Activated CD4-positive, alpha-beta T cell treated with anti-CD3 and anti-CD28 coated beads, Interleukin-2, amount 50 U/mL, for 1 hour (primary cell): ENCODE results near the gene SLC2A3.
"Not testable (repeated sequence)": the region's sequence is repeated elsewhere in the genome, so short reads cannot be mapped to it uniquely, and the experiment has no call there.

Experiments
- DNase-seq: peaks from one replicate; pipeline ENCODE4 v3.0.0-alpha.2; 2020

SLC2A3 gene

GRCh38 chr12:7950230-7950943 lies 14.4 kb upstream of the SLC2A3 start:
- not testable (repeated sequence) for DNase-seq

- DNase-seq, result no peak
Measured at GRCh38 chr12:7948589-7949260, 12.7 kb upstream of the SLC2A3 start.

- no peak for DNase-seq
Measured at GRCh38 chr12:7947011-7947410, 11.0 kb upstream of the SLC2A3 start.

GRCh38 chr12:7944760-7945159 lies 8.8 kb upstream of the SLC2A3 start:
- not testable (repeated sequence) for DNase-seq

GRCh38 chr12:7940906-7941305 lies 4.9 kb upstream of the SLC2A3 start:
- DNase-seq, result no peak

GRCh38 chr12:7937833-7938506 lies 2.0 kb upstream of the SLC2A3 start:
- DNase-seq, result no peak

- no peak for DNase-seq
Measured at GRCh38 chr12:7934889-7935492, 996 bp downstream of the SLC2A3 start.

GRCh38 chr12:7934091-7934888 lies 1.7 kb downstream of the SLC2A3 start:
- no peak for DNase-seq

- DNase-seq, result peak; percentile 68
Measured at GRCh38 chr12:7933255-7933726, 2.7 kb downstream of the SLC2A3 start.

GRCh38 chr12:7932599-7933240 lies 3.3 kb downstream of the SLC2A3 start:
- DNase-seq, result not testable (repeated sequence)

GRCh38 chr12:7929083-7929792 lies 6.7 kb downstream of the SLC2A3 start:
- no peak for DNase-seq

- no peak for DNase-seq
Measured at GRCh38 chr12:7927470-7927869, 8.5 kb downstream of the SLC2A3 start.

GRCh38 chr12:7926068-7926666 lies 9.8 kb downstream of the SLC2A3 start:
- DNase-seq, result not testable (repeated sequence)

- no peak for DNase-seq
Measured at GRCh38 chr12:7923241-7924236, 12.4 kb downstream of the SLC2A3 start.

GRCh38 chr12:7921181-7921580 lies 14.8 kb downstream of the SLC2A3 start:
- not testable (repeated sequence) for DNase-seq

- not testable (repeated sequence) for DNase-seq
Measured at GRCh38 chr12:7918268-7918590, 17.8 kb downstream of the SLC2A3 start.

GRCh38 chr12:7917392-7918267 lies 18.4 kb downstream of the SLC2A3 start:
- no peak for DNase-seq

GRCh38 chr12:7916936-7917335 lies 19.1 kb downstream of the SLC2A3 start:
- DNase-seq, result no peak
